A549 (cell line): Measurements from ENCODE around the gene POLR2F. TPM values are rescaled to one million over a fixed set of nuclear protein-coding genes. Genes with fewer than 3 reads are reported as not detected.

ENCODE experiments used
- ATAC-seq, 2 experiments: fragments of 200-7000 bp in 1 of 2; fragments of >200 bp in 1 of 2; cut with Nextera tagmentation in 1 of 2; cut with Tn5 transposase in 1 of 2; 3 replicates each; pipeline versions ENCODE4 v1.8.0 to v1.9.1; 2018 to 2020; ENCODE audit warnings: mild to moderate bottlenecking in 1 of 2, moderate library complexity in 1 of 2
- CTCF ChIA-PET: fragments of 300-600 bp; sonication (Branson Sonifier 250); formaldehyde crosslinking; extraction: SDS; loops from one replicate; lab custom pipeline; 2021; ENCODE audit warnings: antibody characterized with exemption, inconsistent platforms; lab: Yijun Ruan, JAX
- POLR2A ChIA-PET: fragments of 350-600 bp; formaldehyde crosslinking; extraction: SDS; loops from one replicate; lab custom pipeline; 2021; ENCODE audit warnings: antibody characterized with exemption, inconsistent platforms; lab: Yijun Ruan, JAX
- DNase-seq, 2 experiments: peaks; one replicate each; pipeline versions ENCODE4 v3.0.0 to v3.0.0-alpha.2; 2011 to 2016; ENCODE audit warnings: low read depth in 1 of 2, low spot score in 1 of 2
- FAIRE-seq: peaks from 2 replicates; lab custom pipeline; 2011; peaks lifted over from hg19 to GRCh38; lab: Jason Lieb, UNC
- H3K27ac ChIP-seq, 2 experiments: fragments of >200 bp; sonication (Bioruptor Twin); formaldehyde crosslinking; 3 replicates each; pipeline ENCODE4 v1.5.1; 2016 to 2017
- H3K4me1 ChIP-seq: fragments of >200 bp; sonication (Bioruptor Twin); formaldehyde crosslinking; 3 replicates; pipeline ENCODE4 v1.6.1; 2016
- H3K4me2 ChIP-seq: fragments of >200 bp; sonication (Bioruptor Twin); formaldehyde crosslinking; 3 replicates; pipeline ENCODE4 v1.6.1; 2016
- H3K4me3 ChIP-seq: fragments of >200 bp; sonication (Bioruptor Twin); formaldehyde crosslinking; 3 replicates; pipeline ENCODE4 v1.5.1; 2016
- H3K9me3 ChIP-seq: fragments of >200 bp; sonication (Bioruptor Twin); formaldehyde crosslinking; 3 replicates; pipeline ENCODE4 v1.6.1; 2016
- BHLHE40 ChIP-seq: IDR thresholded peaks from 2 replicates; pipeline ENCODE4 v1.6.1; 2012; ENCODE audit warnings: low read depth, low read length, inconsistent platforms
- CBX2 ChIP-seq: fragments of 200-600 bp; sonication (generic); IDR thresholded peaks from 2 replicates; pipeline ENCODE4 v1.6.1; 2016; ENCODE audit warnings: low read depth, mild to moderate bottlenecking, borderline replicate concordance
- CHD4 ChIP-seq: fragments of 200-600 bp; sonication (generic); IDR thresholded peaks from 2 replicates; pipeline ENCODE4 v1.6.1; 2016; ENCODE audit warnings: antibody characterized with exemption, mild to moderate bottlenecking, borderline replicate concordance
- EHF ChIP-seq: fragments of 250-450 bp; sonication (Bioruptor Pico); IDR thresholded peaks from 2 replicates; pipeline ENCODE4 v1.5.0; 2020; ENCODE audit warnings: mild to moderate bottlenecking
- ESRRA ChIP-seq: fragments of 150-350 bp; IDR thresholded peaks from 2 replicates; pipeline ENCODE4 v1.6.1; 2014; ENCODE audit warnings: mild to moderate bottlenecking, low read length, borderline replicate concordance
- FOSL2 ChIP-seq, 2 experiments: fragments of 450-650 bp in 1 of 2; fragments of >200 bp in 1 of 2; sonication (Bioruptor Twin) in 1 of 2; formaldehyde crosslinking; IDR thresholded peaks; 2 replicates each; pipeline versions ENCODE4 v1.5.0 to v1.6.1; 2016 to 2020; ENCODE audit warnings: mild to moderate bottlenecking in 1 of 2, moderate library complexity in 1 of 2
- HDAC2 ChIP-seq: fragments of 200-600 bp; sonication (generic); IDR thresholded peaks from 2 replicates; pipeline ENCODE4 v1.6.1; 2016
- JUNB ChIP-seq: fragments of >200 bp; sonication (Bioruptor Twin); formaldehyde crosslinking; IDR thresholded peaks from 2 replicates; pipeline ENCODE4 v1.6.1; 2016
- KDM5A ChIP-seq: fragments of 200-600 bp; sonication (generic); IDR thresholded peaks from 2 replicates; pipeline ENCODE4 v1.6.1; 2016; ENCODE audit warnings: antibody characterized with exemption, mild to moderate bottlenecking
- MAFK ChIP-seq: fragments of 450-650 bp; IDR thresholded peaks from 2 replicates; pipeline ENCODE4 v1.6.1; 2014; ENCODE audit not compliant: partially characterized antibody
- MAZ ChIP-seq: fragments of 150-350 bp; IDR thresholded peaks from 2 replicates; pipeline ENCODE4 v1.6.1; 2014; ENCODE audit warnings: antibody characterized with exemption, low read depth, low read length, borderline replicate concordance
- NFE2L2 ChIP-seq: fragments of 150-350 bp; conservative IDR thresholded peaks from 2 replicates; pipeline ENCODE4 v1.6.1; 2014; ENCODE audit warnings: low read length
- NR3C1 ChIP-seq: fragments of >200 bp; sonication (Bioruptor Twin); formaldehyde crosslinking; IDR thresholded peaks from 3 replicates; pipeline ENCODE4 v1.6.1; 2017
- PHF8 ChIP-seq: fragments of 200-600 bp; sonication (generic); IDR thresholded peaks from 2 replicates; pipeline ENCODE4 v1.6.1; 2016; ENCODE audit warnings: low read depth, mild to moderate bottlenecking, antibody characterized with exemption, moderate library complexity, borderline replicate concordance
- POLR2A ChIP-seq: IDR thresholded peaks from 2 replicates; pipeline ENCODE4 v1.6.1; 2012; ENCODE audit warnings: mild to moderate bottlenecking, low read length
- POLR2AphosphoS2 ChIP-seq: conservative IDR thresholded peaks from 2 replicates; pipeline ENCODE4 v1.6.1; 2012; ENCODE audit warnings: low read length, improper control_type of control experiment, inconsistent platforms
- RARB ChIP-seq: fragments of 250-450 bp; sonication (Bioruptor Pico); IDR thresholded peaks from 2 replicates; pipeline ENCODE4 v1.8.0; 2021; ENCODE audit warnings: mild to moderate bottlenecking, moderate library complexity
- RCOR1 ChIP-seq: fragments of 150-350 bp; IDR thresholded peaks from 2 replicates; pipeline ENCODE4 v1.6.1; 2014; ENCODE audit warnings: antibody characterized with exemption, low read length, low read depth
- RNF2 ChIP-seq: fragments of 200-600 bp; sonication (generic); IDR thresholded peaks from 2 replicates; pipeline ENCODE4 v1.6.1; 2016; ENCODE audit warnings: low read depth, mild to moderate bottlenecking, antibody characterized with exemption, moderate library complexity, borderline replicate concordance
- SMC3 ChIP-seq: fragments of >200 bp; sonication (Bioruptor Twin); formaldehyde crosslinking; IDR thresholded peaks from 3 replicates; pipeline ENCODE4 v1.6.1; 2018; ENCODE audit warnings: inconsistent platforms
- ZC3H11A ChIP-seq: fragments of 450-650 bp; IDR thresholded peaks from 2 replicates; pipeline ENCODE4 v1.6.1; 2014; ENCODE audit warnings: antibody characterized with exemption, mild to moderate bottlenecking
- ZNF302 ChIP-seq: fragments of 250-450 bp; sonication (Bioruptor Pico); IDR thresholded peaks from 2 replicates; pipeline ENCODE4 v1.9.0; 2021; ENCODE audit warnings: inconsistent platforms, mild to moderate bottlenecking, moderate library complexity
- WGBS: methylation state at CpG from one replicate; pipeline ENCODE4 v1.1.6; 2017; ENCODE audit errors: missing lambda C conversion rate; 5-methylcytosine and 5-hydroxymethylcytosine counted together
- polyA plus RNA-seq, 4 experiments: library from polyadenylated mRNA; depleted of rRNA in 3 of 4; stranded (reverse); fragments of >200 nt; fragmentation: RNase III in 1 of 4; extraction: RNeasy Plus Mini Kit Qiagen cat#74134 plus additional on column Dnase treatment in 1 of 4; gene quantifications; 2 replicates in 3 of 4; 3 replicates in 1 of 4; pipeline ENCODE4 v1.2.3, GENCODE V29; 2011 to 2017
- TF ChIP-seq, protein P1 (sequence below): IDR thresholded peaks from 2 replicates; pipeline ENCODE4 v1.6.1; 2012; ENCODE audit warnings: low read depth, borderline replicate concordance
- TF ChIP-seq, protein P2 (sequence below): IDR thresholded peaks from 2 replicates; pipeline ENCODE4 v1.6.1; 2012
- TF ChIP-seq, protein P3 (sequence below): fragments of 250-450 bp; sonication (Bioruptor Pico); IDR thresholded peaks from 2 replicates; pipeline ENCODE4 v1.5.0; 2021; ENCODE audit warnings: mild to moderate bottlenecking, moderate library complexity, borderline replicate concordance
- TF ChIP-seq, protein P4 (sequence below): fragments of 200-600 bp; sonication (generic); IDR thresholded peaks from 2 replicates; pipeline ENCODE4 v1.6.1; 2016; ENCODE audit warnings: antibody characterized with exemption, mild to moderate bottlenecking, moderate library complexity
- TF ChIP-seq, protein P5 (sequence below): fragments of >200 bp; sonication (Bioruptor Twin); formaldehyde crosslinking; IDR thresholded peaks from 2 replicates; pipeline ENCODE4 v1.6.1; 2016

POLR2F gene
- polyA plus RNA-seq, 2 of the 4 experiments (the other 2 are of a cell fraction) = 90.0 to 183 TPM

DNA sequence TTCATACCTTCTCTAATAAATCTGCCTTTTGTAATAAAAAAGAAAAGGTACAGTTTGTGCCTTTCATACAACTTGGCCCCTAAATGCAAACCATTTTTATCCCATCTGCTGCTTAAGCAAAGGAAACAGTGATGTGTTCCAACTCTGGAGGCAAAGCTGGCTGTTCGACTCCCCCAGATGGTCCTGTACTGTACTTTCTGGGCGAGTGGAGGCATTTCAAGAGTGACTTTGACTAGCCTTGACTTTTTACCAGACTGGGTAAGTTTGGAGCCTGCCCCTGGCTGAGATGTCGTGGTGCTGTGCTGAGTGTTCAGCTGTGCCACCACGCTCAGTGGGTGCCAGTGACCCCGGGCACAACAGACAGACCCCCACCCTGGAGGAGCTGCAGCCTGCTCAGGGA, 37.2 kb upstream of the POLR2F start:
- no peak overlapping the region for H3K27ac ChIP-seq
- 83% methylated on average over 5 of the region's 5 CpGs for WGBS
- H3K4me1 ChIP-seq = no peaks in the 10 kb centered on the region
- no peak overlapping the region for H3K4me3 ChIP-seq
- ChIA-PET CTCF (interaction anchor here (1.0 to 3.5 kb wide), 6 partner anchors 10 to 53 kb away, joined by 3 to 14 read pairs (median 4); partner anchors contain the start of gene MICALL1), POLR2A (no interaction called here)
- no peak for FAIRE-seq
- no peak for TF ChIP-seq MAFK
- TF ChIP-seq FOSL2 (IDR thresholded peaks at IDR 0.05) = no peak
- no peak for TF ChIP-seq FOSL2 (CRISPR knock-in tag; IDR thresholded peaks at IDR 0.05)
- TF ChIP-seq, protein P1, sequence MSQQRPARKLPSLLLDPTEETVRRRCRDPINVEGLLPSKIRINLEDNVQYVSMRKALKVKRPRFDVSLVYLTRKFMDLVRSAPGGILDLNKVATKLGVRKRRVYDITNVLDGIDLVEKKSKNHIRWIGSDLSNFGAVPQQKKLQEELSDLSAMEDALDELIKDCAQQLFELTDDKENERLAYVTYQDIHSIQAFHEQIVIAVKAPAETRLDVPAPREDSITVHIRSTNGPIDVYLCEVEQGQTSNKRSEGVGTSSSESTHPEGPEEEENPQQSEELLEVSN = no peak
- no peak for TF ChIP-seq JUNB
- no peak for TF ChIP-seq RARB (CRISPR knock-in tag)
- TF ChIP-seq, protein P2, sequence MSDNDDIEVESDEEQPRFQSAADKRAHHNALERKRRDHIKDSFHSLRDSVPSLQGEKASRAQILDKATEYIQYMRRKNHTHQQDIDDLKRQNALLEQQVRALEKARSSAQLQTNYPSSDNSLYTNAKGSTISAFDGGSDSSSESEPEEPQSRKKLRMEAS = no peak
- no peak for TF ChIP-seq HDAC2
- no peak for TF ChIP-seq RNF2
- TF ChIP-seq NFE2L2 = no peak
- TF ChIP-seq CBX2 = no peak
- no peak for TF ChIP-seq CHD4
- TF ChIP-seq KDM5A = no peak
- TF ChIP-seq RCOR1 = no peak
- TF ChIP-seq SMC3 = no peak
- no peak for TF ChIP-seq MAZ
- TF ChIP-seq PHF8 = no peak
- no peak for TF ChIP-seq ESRRA
- TF ChIP-seq ZC3H11A = no peak
- no peak for TF ChIP-seq ZNF302 (CRISPR knock-in tag)
- no peak for TF ChIP-seq POLR2AphosphoS2
- no peaks in the 10 kb centered on the region for H3K9me3 ChIP-seq
- DNase-seq = no peak
- no peak overlapping the region for H3K4me2 ChIP-seq
- ATAC-seq = no peak

DNA sequence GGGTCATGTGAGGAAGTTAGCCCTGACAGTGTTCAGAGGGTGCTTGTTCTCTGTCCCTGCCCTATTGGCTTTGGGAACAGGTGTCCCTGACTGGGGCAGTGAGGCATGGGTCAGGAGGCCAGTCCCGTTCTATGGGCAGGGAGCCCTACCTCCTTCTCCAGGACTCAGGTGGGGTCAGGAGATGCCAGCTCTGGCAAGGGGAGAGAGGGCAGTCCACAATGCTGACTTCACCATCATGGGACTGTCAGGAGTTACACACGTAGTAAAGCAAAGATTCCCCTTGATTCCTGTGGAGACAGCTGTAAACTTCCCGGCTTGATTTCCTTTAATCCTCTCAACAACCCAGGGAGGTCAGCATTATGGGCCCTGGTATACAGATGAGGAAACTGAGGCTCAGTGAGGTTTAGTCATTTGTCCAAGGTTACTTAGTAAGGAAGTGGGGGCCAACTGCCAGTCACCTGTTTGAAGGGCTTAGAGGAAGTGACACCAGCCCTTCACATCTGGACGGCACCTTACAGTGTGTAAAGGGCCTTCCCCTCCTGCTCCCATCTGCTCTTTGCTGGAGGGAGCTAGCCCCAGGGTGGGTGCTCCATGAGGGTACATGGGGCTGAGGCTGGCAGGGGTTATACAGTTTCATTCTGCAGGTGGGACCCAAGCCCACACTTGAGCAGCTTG, 35.5 kb upstream of the POLR2F start:
- Histone ChIP-seq H3K4me3 (no peak overlapping the region), H3K4me2 (no peak overlapping the region), H3K4me1 (no peaks in the 10 kb centered on the region), H3K27ac (no peak overlapping the region), H3K9me3 (no peaks in the 10 kb centered on the region)
- FAIRE-seq (no peak), DNase-seq (no peak), ATAC-seq (no peak)
- WGBS = 92% methylated on average over 3 of the region's 4 CpGs
- POLR2A ChIA-PET = no interaction called here
- no peak for TF ChIP-seq NR3C1
- TF ChIP-seq HDAC2 = no peak
- no peak for TF ChIP-seq KDM5A
- no peak for TF ChIP-seq POLR2A
- TF ChIP-seq MAFK = no peak
- TF ChIP-seq, protein P3, sequence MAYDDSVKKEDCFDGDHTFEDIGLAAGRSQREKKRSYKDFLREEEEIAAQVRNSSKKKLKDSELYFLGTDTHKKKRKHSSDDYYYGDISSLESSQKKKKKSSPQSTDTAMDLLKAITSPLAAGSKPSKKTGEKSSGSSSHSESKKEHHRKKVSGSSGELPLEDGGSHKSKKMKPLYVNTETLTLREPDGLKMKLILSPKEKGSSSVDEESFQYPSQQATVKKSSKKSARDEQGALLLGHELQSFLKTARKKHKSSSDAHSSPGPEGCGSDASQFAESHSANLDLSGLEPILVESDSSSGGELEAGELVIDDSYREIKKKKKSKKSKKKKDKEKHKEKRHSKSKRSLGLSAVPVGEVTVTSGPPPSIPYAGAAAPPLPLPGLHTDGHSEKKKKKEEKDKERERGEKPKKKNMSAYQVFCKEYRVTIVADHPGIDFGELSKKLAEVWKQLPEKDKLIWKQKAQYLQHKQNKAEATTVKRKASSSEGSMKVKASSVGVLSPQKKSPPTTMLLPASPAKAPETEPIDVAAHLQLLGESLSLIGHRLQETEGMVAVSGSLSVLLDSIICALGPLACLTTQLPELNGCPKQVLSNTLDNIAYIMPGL (CRISPR knock-in tag) = no peak
- TF ChIP-seq, protein P4, sequence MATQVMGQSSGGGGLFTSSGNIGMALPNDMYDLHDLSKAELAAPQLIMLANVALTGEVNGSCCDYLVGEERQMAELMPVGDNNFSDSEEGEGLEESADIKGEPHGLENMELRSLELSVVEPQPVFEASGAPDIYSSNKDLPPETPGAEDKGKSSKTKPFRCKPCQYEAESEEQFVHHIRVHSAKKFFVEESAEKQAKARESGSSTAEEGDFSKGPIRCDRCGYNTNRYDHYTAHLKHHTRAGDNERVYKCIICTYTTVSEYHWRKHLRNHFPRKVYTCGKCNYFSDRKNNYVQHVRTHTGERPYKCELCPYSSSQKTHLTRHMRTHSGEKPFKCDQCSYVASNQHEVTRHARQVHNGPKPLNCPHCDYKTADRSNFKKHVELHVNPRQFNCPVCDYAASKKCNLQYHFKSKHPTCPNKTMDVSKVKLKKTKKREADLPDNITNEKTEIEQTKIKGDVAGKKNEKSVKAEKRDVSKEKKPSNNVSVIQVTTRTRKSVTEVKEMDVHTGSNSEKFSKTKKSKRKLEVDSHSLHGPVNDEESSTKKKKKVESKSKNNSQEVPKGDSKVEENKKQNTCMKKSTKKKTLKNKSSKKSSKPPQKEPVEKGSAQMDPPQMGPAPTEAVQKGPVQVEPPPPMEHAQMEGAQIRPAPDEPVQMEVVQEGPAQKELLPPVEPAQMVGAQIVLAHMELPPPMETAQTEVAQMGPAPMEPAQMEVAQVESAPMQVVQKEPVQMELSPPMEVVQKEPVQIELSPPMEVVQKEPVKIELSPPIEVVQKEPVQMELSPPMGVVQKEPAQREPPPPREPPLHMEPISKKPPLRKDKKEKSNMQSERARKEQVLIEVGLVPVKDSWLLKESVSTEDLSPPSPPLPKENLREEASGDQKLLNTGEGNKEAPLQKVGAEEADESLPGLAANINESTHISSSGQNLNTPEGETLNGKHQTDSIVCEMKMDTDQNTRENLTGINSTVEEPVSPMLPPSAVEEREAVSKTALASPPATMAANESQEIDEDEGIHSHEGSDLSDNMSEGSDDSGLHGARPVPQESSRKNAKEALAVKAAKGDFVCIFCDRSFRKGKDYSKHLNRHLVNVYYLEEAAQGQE = no peak
- no peak for TF ChIP-seq BHLHE40
- no peak for TF ChIP-seq EHF (CRISPR knock-in tag)
- TF ChIP-seq, protein P5, sequence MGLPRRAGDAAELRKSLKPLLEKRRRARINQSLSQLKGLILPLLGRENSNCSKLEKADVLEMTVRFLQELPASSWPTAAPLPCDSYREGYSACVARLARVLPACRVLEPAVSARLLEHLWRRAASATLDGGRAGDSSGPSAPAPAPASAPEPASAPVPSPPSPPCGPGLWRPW = no peak
- CTCF ChIA-PET = interaction anchor here (0.9 to 3.5 kb wide), 4 partner anchors 12 to 55 kb away, joined by 3 to 14 read pairs (median 5); no protein-coding TSS in a partner anchor
